Ishikawa (cell line): ENCODE results near the gene COL4A2.

Experiments used
- CEBPB ChIP-seq: IDR thresholded peaks from 2 replicates; pipeline ENCODE4 v1.6.1; 2012
- EGR1 ChIP-seq: IDR thresholded peaks from 2 replicates; pipeline ENCODE4 v1.6.1; 2012
- EP300 ChIP-seq: IDR thresholded peaks from 2 replicates; pipeline ENCODE4 v1.6.1; 2012; ENCODE audit warnings: borderline replicate concordance
- RAD21 ChIP-seq: IDR thresholded peaks from 2 replicates; pipeline ENCODE4 v1.6.1; 2012; ENCODE audit warnings: low read depth
- REST ChIP-seq: IDR thresholded peaks from 2 replicates; pipeline ENCODE4 v1.6.1; 2012; ENCODE audit warnings: low read depth, mild to moderate bottlenecking
- TEAD4 ChIP-seq: IDR thresholded peaks from 2 replicates; pipeline ENCODE4 v1.6.1; 2012
- USF1 ChIP-seq: IDR thresholded peaks from 2 replicates; pipeline ENCODE4 v1.6.1; 2012
- YY1 ChIP-seq: IDR thresholded peaks from 2 replicates; pipeline ENCODE4 v1.6.1; 2012; ENCODE audit warnings: low read depth

- TF ChIP-seq USF1 (no peak), TEAD4 (no peak), EGR1 (no peak), RAD21 (no peak), REST (no peak), YY1 (no peak), EP300 (no peak), CEBPB (no peak)
Observed at GRCh38 chr13:110304256-110304655, 2.8 kb upstream of the COL4A2 start.
